Endodermal cell (in vitro differentiated cells): ENCODE measurements around the gene C17orf114.

ENCODE experiments used
- DNase-seq: peaks from one replicate; pipeline ENCODE4 v3.0.0-alpha.2; 2017
- H3K27ac ChIP-seq: 2 replicates; pipeline ENCODE4 v1.5.1; 2013; ENCODE audit warnings: mild to moderate bottlenecking, low read depth, low read length, moderate library complexity
- H3K27me3 ChIP-seq: 2 replicates; pipeline ENCODE4 v1.6.1; 2013; ENCODE audit warnings: mild to moderate bottlenecking, low read length, moderate library complexity; ENCODE audit not compliant: insufficient read depth, control insufficient read depth, poor library complexity, severe bottlenecking
- H3K36me3 ChIP-seq: 2 replicates; pipeline ENCODE4 v1.7.0; 2013; ENCODE audit warnings: mild to moderate bottlenecking, low read length, moderate library complexity; ENCODE audit not compliant: control insufficient read depth, insufficient read depth
- H3K4me1 ChIP-seq: one replicate; pipeline ENCODE4 v1.7.0; 2013; ENCODE audit warnings: low read length; ENCODE audit not compliant: control insufficient read depth, insufficient read depth
- H3K4me3 ChIP-seq: 2 replicates; pipeline ENCODE4 v1.5.1; 2013; ENCODE audit warnings: mild to moderate bottlenecking, low read length, moderate library complexity
- H3K9ac ChIP-seq: 2 replicates; pipeline ENCODE4 v1.6.1; 2013; ENCODE audit warnings: mild to moderate bottlenecking, low read length, moderate library complexity; ENCODE audit not compliant: poor library complexity, severe bottlenecking; ENCODE audit errors: extremely low read depth
- H3K9me3 ChIP-seq: 2 replicates; pipeline ENCODE4 v1.6.1; 2013; ENCODE audit warnings: mild to moderate bottlenecking, low read length, moderate library complexity; ENCODE audit not compliant: control insufficient read depth
- H3K27ac Mint-ChIP-seq: 2 replicates; pipeline ENCODE4 v1.8.0; 2020; ENCODE audit warnings: mixed read lengths
- H3K27me3 Mint-ChIP-seq: 2 replicates; pipeline ENCODE4 v1.8.0; 2021; ENCODE audit warnings: mild to moderate bottlenecking, mixed read lengths; ENCODE audit not compliant: insufficient read depth
- H3K36me3 Mint-ChIP-seq: 2 replicates; pipeline ENCODE4 v1.8.0; 2020; ENCODE audit warnings: low read depth, mixed read lengths
- H3K4me1 Mint-ChIP-seq: 2 replicates; pipeline ENCODE4 v1.8.0; 2020; ENCODE audit warnings: mixed read lengths
- H3K4me3 Mint-ChIP-seq: 2 replicates; pipeline ENCODE4 v1.8.0; 2020; ENCODE audit warnings: mild to moderate bottlenecking, moderate library complexity, mixed read lengths
- H3K9me3 Mint-ChIP-seq: 2 replicates; pipeline ENCODE4 v1.8.0; 2020; ENCODE audit warnings: mild to moderate bottlenecking, mixed read lengths
- CTCF ChIP-seq: fragments of 200-600 bp; sonication (generic); conservative IDR thresholded peaks from 2 replicates; pipeline ENCODE4 v1.5.0; 2021; ENCODE audit warnings: antibody characterized with exemption, mild to moderate bottlenecking
- WGBS, 2 experiments: methylation state at CpG; one replicate each; pipeline versions ENCODE4 v1.1.5 to v1.1.7; 2013; ENCODE audit warnings: missing lambda C conversion rate in 2 of 2, mixed read lengths in 1 of 2; ENCODE audit not compliant: insufficient coverage in 1 of 2, insufficient read length in 1 of 2; 5-methylcytosine and 5-hydroxymethylcytosine counted together

Gene C17orf114

GRCh38 chr17:4768298-4768697 lies 33.8 kb downstream of the C17orf114 start:
- Mint-ChIP-seq H3K4me1 (no peaks in the 10 kb centered on the region), H3K27me3 (peaks cover 14% of the 10 kb centered on the region), H3K9me3 (no peaks in the 10 kb centered on the region), H3K27ac (no peak overlapping the region), H3K36me3 (no peaks in the 10 kb centered on the region), H3K4me3 (no peak overlapping the region)
- Histone ChIP-seq H3K27me3 (no peaks in the 10 kb centered on the region), H3K9me3 (no peaks in the 10 kb centered on the region), H3K4me1 (no peaks in the 10 kb centered on the region), H3K36me3 (no peaks in the 10 kb centered on the region), H3K27ac (no peak overlapping the region), H3K4me3 (no peak overlapping the region), H3K9ac (no peak overlapping the region)
- TF ChIP-seq CTCF, result no peak
- DNase-seq, result no peak
- 91 to 92% methylated on average over 3 to 6 of the region's 6 CpGs for WGBS, 2 experiments

- DNase-seq, result no peak
- WGBS, 2 experiments, result 95 to 100% methylated on average over 6 to 9 of the region's 9 CpGs
- H3K27me3 ChIP-seq, result no peaks in the 10 kb centered on the region
- no peaks in the 10 kb centered on the region for H3K36me3 Mint-ChIP-seq
- no peak overlapping the region for H3K9ac ChIP-seq
- H3K4me1 Mint-ChIP-seq, result no peaks in the 10 kb centered on the region
- H3K9me3 Mint-ChIP-seq, result no peaks in the 10 kb centered on the region
- H3K4me1 ChIP-seq, result no peaks in the 10 kb centered on the region
- TF ChIP-seq CTCF, result no peak
- H3K9me3 ChIP-seq, result no peaks in the 10 kb centered on the region
- H3K27ac Mint-ChIP-seq, result no peak overlapping the region
- H3K4me3 ChIP-seq, result no peak overlapping the region
- no peak overlapping the region for H3K27ac ChIP-seq
- H3K4me3 Mint-ChIP-seq, result no peak overlapping the region
- no peaks in the 10 kb centered on the region for H3K36me3 ChIP-seq
- H3K27me3 Mint-ChIP-seq, result peaks cover 8% of the 10 kb centered on the region
Measured at GRCh38 chr17:4766723-4767122, 35.4 kb downstream of the C17orf114 start.

GRCh38 chr17:4766201-4766600 lies 35.9 kb downstream of the C17orf114 start:
- no peak for DNase-seq
- Histone ChIP-seq H3K27me3 (no peaks in the 10 kb centered on the region), H3K4me1 (no peaks in the 10 kb centered on the region), H3K9ac (no peak overlapping the region), H3K4me3 (no peak overlapping the region), H3K9me3 (no peaks in the 10 kb centered on the region), H3K27ac (no peak overlapping the region), H3K36me3 (no peaks in the 10 kb centered on the region)
- Mint-ChIP-seq H3K4me1 (no peaks in the 10 kb centered on the region), H3K4me3 (no peak overlapping the region), H3K27me3 (peaks cover 6% of the 10 kb centered on the region), H3K9me3 (no peaks in the 10 kb centered on the region), H3K27ac (no peak overlapping the region), H3K36me3 (no peaks in the 10 kb centered on the region)
- WGBS, 2 experiments, result 86 to 91% methylated on average over 3 of the region's 3 CpGs
- TF ChIP-seq CTCF, result no peak
